GM21529 (cell line): Measurements from ENCODE around the gene ACOT2.

Experiments
- ATAC-seq: cut with Tn5 transposase; IDR thresholded peaks from one replicate; pipeline ENCODE4 v1.9.1; 2021; ENCODE audit not compliant: unreplicated experiment

Gene ACOT2

DNA sequence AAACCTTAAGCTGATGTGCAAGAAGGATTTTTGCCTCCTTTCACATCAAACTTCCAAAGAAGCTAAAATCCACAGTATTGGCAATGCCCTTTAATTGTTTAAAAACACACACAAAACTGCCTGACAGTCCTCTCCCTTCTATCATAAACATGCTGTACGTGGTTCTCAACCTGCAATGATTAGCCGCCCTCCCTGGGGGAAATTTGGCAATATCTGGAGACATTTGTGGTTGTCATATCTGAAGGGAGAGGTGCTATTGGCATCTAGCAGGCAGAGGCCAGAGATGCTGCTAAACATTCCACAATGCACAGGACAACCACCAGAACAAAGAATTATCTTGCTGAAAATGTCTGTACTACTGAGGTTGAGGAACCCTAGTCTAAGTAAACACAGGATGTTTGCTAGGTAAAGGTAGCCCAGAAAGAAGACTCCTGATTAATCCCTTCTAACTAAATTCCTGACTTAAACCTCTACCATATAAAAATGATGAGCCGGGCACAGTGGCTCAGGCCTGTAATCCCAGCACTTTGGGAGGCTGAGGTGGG is 44.5 kb downstream of the ACOT2 start:
- ATAC-seq: no peak

DNA sequence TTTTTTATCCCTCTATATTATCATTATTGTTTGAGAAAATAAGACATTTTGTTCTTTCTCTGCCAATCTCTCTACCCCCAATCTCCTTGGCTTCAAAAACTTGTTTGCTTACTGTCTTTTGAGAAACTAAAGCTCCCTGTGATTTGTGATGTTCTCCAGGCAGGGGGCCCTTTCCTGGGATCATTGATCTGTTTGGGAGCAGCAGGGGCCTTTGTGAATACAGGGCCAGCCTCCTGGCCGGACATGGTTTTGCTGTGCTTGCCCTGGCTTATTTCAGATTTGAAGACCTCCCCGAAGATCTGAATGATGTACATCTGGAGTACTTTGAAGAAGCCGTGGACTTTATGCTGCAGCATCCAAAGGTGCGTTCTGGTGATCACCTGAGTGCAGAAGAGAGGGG is 47.8 kb downstream of the ACOT2 start:
- no peak for ATAC-seq

DNA sequence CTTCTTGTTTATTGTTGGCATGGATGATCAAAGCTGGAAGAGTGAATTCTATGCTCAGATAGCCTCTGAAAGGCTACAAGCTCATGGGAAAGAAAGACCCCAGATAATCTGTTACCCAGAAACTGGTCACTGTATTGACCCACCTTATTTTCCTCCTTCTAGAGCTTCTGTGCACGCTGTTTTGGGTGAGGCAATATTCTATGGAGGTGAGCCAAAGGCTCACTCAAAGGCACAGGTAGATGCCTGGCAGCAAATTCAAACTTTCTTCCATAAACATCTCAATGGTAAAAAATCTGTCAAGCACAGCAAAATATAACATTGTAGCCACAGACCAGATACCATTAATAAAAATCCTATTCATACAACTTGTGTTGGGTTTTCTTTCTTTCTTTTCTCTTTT is 50.5 kb downstream of the ACOT2 start:
- no peak for ATAC-seq

DNA sequence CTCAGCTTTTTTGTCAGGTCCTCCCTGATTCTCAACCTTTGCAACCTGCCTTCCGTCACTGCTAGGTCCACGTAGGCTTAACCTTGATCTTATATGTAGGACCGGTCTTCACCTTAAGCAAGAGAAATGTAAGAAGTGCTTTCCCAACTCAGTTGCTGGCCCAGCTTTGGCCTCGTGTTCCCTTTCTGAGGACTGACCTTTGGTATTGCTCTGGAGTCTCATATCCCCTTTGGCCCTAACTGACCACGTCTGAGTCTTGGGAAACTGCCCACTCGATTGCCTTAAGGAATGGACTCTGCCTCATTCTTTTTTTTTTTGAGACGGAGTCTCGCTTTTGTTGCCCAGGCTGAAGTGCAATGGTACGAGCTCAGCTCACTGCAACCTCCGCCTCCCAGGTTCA is 51.3 kb downstream of the ACOT2 start:
- no peak for ATAC-seq

DNA sequence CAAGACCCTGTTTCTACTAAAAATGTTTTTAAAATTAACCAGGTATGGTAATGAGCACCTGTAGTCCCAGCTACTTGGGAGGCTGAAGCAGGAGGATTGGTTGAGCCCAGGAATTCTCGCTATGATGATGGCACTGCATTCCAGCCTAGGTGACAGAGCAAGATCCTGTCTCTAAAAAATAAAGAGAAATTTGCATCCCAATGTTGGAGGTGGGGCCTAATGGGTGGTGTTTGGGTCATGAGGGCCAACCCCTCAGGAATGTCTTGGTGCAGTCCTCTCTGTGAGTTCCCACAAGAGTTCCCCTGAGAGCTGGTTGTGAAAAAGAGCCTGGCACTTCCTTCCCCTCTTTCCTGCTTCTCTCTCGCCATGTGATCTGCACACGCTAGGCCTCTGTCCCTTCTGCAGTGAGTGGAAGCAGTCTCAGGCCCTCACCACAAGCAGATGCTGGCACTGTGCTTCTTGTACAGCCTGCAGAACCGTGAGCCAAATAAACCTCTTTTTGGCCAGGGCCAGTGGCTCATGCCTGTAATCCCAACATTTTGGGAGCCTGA is 54.6 kb downstream of the ACOT2 start:
- ATAC-seq: no peak
